GM12878 (cell line): ENCODE results near the gene UMOD.

Experiments used
- CBX5 ChIP-seq: sonication (generic); IDR thresholded peaks from 2 replicates; pipeline ENCODE4 v1.6.1; 2016; ENCODE audit warnings: low read depth, moderate library complexity, mild to moderate bottlenecking, inconsistent platforms
- CEBPB ChIP-seq, 2 experiments: fragments of 150-350 bp in 1 of 2; IDR thresholded peaks; 2 replicates each; pipeline ENCODE4 v1.6.1; 2012 to 2014; ENCODE audit warnings: low read depth in 2 of 2, low read length in 2 of 2, borderline replicate concordance in 1 of 2, inconsistent platforms in 1 of 2
- FOS ChIP-seq: IDR thresholded peaks from 3 replicates; pipeline ENCODE4 v1.6.1; 2011; ENCODE audit warnings: borderline replicate concordance; ENCODE audit not compliant: insufficient read length; ENCODE audit errors: extremely low read depth
- JUND ChIP-seq: IDR thresholded peaks from 2 replicates; pipeline ENCODE4 v1.6.1; 2012; ENCODE audit warnings: low read depth, mild to moderate bottlenecking, low read length, improper control_type of control experiment, moderate library complexity
- NR2C2 ChIP-seq: IDR thresholded peaks from 2 replicates; pipeline ENCODE4 v1.6.1; 2011; ENCODE audit warnings: borderline replicate concordance, low read depth; ENCODE audit not compliant: control insufficient read depth, insufficient read length
- NR2F1 ChIP-seq: fragments of 450-650 bp; conservative IDR thresholded peaks from 2 replicates; pipeline ENCODE4 v1.6.1; 2017; ENCODE audit warnings: mild to moderate bottlenecking
- TARDBP ChIP-seq: IDR thresholded peaks from 2 replicates; pipeline ENCODE4 v1.6.1; 2016; ENCODE audit warnings: borderline replicate concordance

DNA sequence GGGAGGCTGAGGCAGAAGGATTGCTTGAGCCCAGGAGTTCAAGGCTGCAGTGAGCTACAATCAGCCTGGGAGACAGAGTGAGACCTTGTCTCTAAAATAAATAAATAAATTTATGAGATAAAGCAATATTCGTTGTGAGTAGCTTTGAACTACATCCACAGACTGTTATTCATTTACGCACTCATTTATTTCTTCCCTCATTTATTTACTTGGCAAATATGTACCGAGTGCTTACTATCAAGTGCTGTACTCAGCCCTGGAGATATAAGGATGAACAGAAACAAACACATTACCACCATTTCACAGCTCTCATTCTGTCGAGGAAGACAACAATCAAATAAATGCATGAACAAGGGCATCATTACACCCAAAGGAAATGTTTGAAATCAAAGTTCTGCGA, 24.7 kb upstream of the UMOD start:
- no peak for TF ChIP-seq CBX5
- TF ChIP-seq JUND = no peak
- no peak for TF ChIP-seq NR2C2
- TF ChIP-seq NR2F1 = no peak
- TF ChIP-seq TARDBP = no peak
- no peak for TF ChIP-seq FOS
- no peak for TF ChIP-seq CEBPB (IDR thresholded peaks at IDR 0.05; ENCODE audit: borderline replicate concordance in 1 of 2, low read depth in 2 of 2, low read length in 2 of 2)
